Stomach (tissue), 9 donors: ENCODE data around the gene CTTNBP2. TPM values are rescaled to one million over a fixed set of nuclear protein-coding genes. Genes with fewer than 3 reads are reported as not detected.
A peak's percentile ranks its signal among the peaks of the same experiment; 100 is the strongest.

Source experiments
- DNase-seq, 2 donors: peaks; one replicate each; pipeline versions ENCODE4 v3.0.0 to v3.0.0-alpha.2; 2013 to 2019
- H3K27ac ChIP-seq, 5 donors: fragments of 200-600 bp in 4 of 5; sonication (generic) in 4 of 5; one replicate each; pipeline ENCODE4 v1.5.1; 2013 to 2019; ENCODE audit warnings: mild to moderate bottlenecking in 1 of 5, moderate library complexity in 1 of 5
- H3K27me3 ChIP-seq, 3 donors: fragments of 200-600 bp; sonication (generic); one replicate each; pipeline ENCODE4 v1.5.1; 2017 to 2019; ENCODE audit warnings: mixed run types in 1 of 3
- H3K36me3 ChIP-seq, 4 donors: fragments of 200-600 bp; sonication (generic); 1 replicate in 3 of 4; 2 replicates in 1 of 4; pipeline ENCODE4 v1.5.1; 2016 to 2019
- H3K4me1 ChIP-seq, 4 donors: fragments of 200-600 bp; sonication (generic); one replicate each; pipeline ENCODE4 v1.5.1; 2016 to 2019
- H3K4me3 ChIP-seq, 4 donors: fragments of 200-600 bp; sonication (generic) in 3 of 4; one replicate each; pipeline ENCODE4 v1.5.1; 2016 to 2019; ENCODE audit warnings: mild to moderate bottlenecking in 1 of 4
- H3K9me3 ChIP-seq, 4 donors: fragments of 200-600 bp; sonication (generic); one replicate each; pipeline ENCODE4 v1.5.1; 2016 to 2019
- CTCF ChIP-seq, 7 experiments: fragments of 450-650 bp in 4 of 7; fragments of 200-600 bp in 3 of 7; sonication (generic) in 3 of 7; IDR thresholded peaks; one replicate each; pipeline ENCODE4 v1.5.1; 2016 to 2019; ENCODE audit warnings: antibody characterized with exemption in 7 of 7, control low read depth in 2 of 7, mild to moderate bottlenecking in 1 of 7
- EP300 ChIP-seq: sonication (generic); formaldehyde crosslinking; IDR thresholded peaks from one replicate; pipeline ENCODE4 v1.6.1; 2017; ENCODE audit warnings: antibody characterized with exemption
- POLR2A ChIP-seq, 4 donors: fragments of 450-650 bp; IDR thresholded peaks; one replicate each; pipeline ENCODE4 v1.6.1; 2016; ENCODE audit warnings: antibody characterized with exemption in 4 of 4, control low read depth in 2 of 4, mild to moderate bottlenecking in 1 of 4, moderate library complexity in 1 of 4
- POLR2AphosphoS5 ChIP-seq, 3 donors: sonication (generic); formaldehyde crosslinking; IDR thresholded peaks; one replicate each; pipeline ENCODE4 v1.6.1; 2016; ENCODE audit warnings: antibody characterized with exemption in 3 of 3
- WGBS, 5 donors: extraction: QIAGEN DNeasy Blood & Tissue Kit in 3 of 5; methylation state at CpG; one replicate each; pipeline versions ENCODE4 v1.1.5 to v1.1.7; 2013 to 2018; 5-methylcytosine and 5-hydroxymethylcytosine counted together
- intact Hi-C: fragments of 100-400 bp; cut with DNase I; formaldehyde crosslinking; loops from one replicate; pipeline ENCODE4 v1.15.1; 2023; ENCODE audit warnings: low total_unique reads
- polyA plus RNA-seq, 3 donors: library from polyadenylated mRNA; stranded (reverse); fragments of 200-250 nt; gene quantifications; one replicate each; pipeline ENCODE4 v1.2.3, GENCODE V29; 2013
- total RNA-seq, 5 donors: library from RNA; depleted of rRNA; stranded (reverse); fragments of >200 nt; gene quantifications; one replicate each; pipeline versions ENCODE4 v1.1.0 to v1.2.3, GENCODE V29; 2014 to 2016
- donor health status: healthy with polysubstance abuse.
- donor health status: Bipolar disorder and iron deficiency.
- donor health status: healthy.

Gene CTTNBP2
- total and polyA plus RNA-seq, 8 donors = 0.62 to 56.4 (median 5.6) TPM

- TF ChIP-seq CTCF (IDR thresholded peaks at IDR 0.05) (no peak), POLR2A (IDR thresholded peaks at IDR 0.05) (no peak), EP300 (no peak), POLR2AphosphoS5 (IDR thresholded peaks at IDR 0.05) (no peak)
- Histone ChIP-seq H3K27me3 (no peaks in the 10 kb centered on the region), H3K4me1 (no peaks in the 10 kb centered on the region), H3K36me3 (peaks cover 0 to 18% (median 6%) of the 10 kb centered on the region in 4 donors), H3K4me3 (no peak overlapping the region), H3K9me3 (no peaks in the 10 kb centered on the region), H3K27ac (no peak overlapping the region)
- no peak for DNase-seq
- intact Hi-C loops = no loop called here
- WGBS, 5 donors = 75 to 80% (median 75%) methylated on average over 4 of the region's 4 CpGs
These were observed 134.2 kb downstream of the CTTNBP2 start for GRCh38 chr7:117739085-117739484.

- no peak for DNase-seq
- Histone ChIP-seq H3K27ac (no peak overlapping the region), H3K4me3 (no peak overlapping the region), H3K4me1 (no peaks in the 10 kb centered on the region), H3K36me3 (peaks cover 0 to 26% (median 5%) of the 10 kb centered on the region in 4 donors), H3K9me3 (no peaks in the 10 kb centered on the region), H3K27me3 (no peaks in the 10 kb centered on the region)
- TF ChIP-seq EP300 (no peak), POLR2AphosphoS5 (IDR thresholded peaks at IDR 0.05) (no peak), POLR2A (IDR thresholded peaks at IDR 0.05) (no peak), CTCF (IDR thresholded peaks at IDR 0.05) (no peak)
- WGBS, 5 donors = 86 to 94% (median 91%) methylated on average over 9 of the region's 9 CpGs
- intact Hi-C loops = no loop called here
These were observed 135.3 kb downstream of the CTTNBP2 start for GRCh38 chr7:117737926-117738325.

- H3K36me3 ChIP-seq = peaks cover 0 to 21% (median 4%) of the 10 kb centered on the region in 4 donors
- H3K4me1 ChIP-seq = no peaks in the 10 kb centered on the region
- peak in 1 of 2 donors; percentile 23 for DNase-seq
- H3K9me3 ChIP-seq = no peaks in the 10 kb centered on the region
- no peak overlapping the region for H3K27ac ChIP-seq
- intact Hi-C loops = no loop called here
- H3K4me3 ChIP-seq = no peak overlapping the region
- H3K27me3 ChIP-seq = no peaks in the 10 kb centered on the region
- WGBS, 5 donors = 58 to 68% (median 65%) methylated on average over 6 of the region's 6 CpGs
- no peak for TF ChIP-seq CTCF (IDR thresholded peaks at IDR 0.05)
- no peak for TF ChIP-seq POLR2A (IDR thresholded peaks at IDR 0.05)
- no peak for TF ChIP-seq EP300
- no peak for TF ChIP-seq POLR2AphosphoS5 (IDR thresholded peaks at IDR 0.05)
These were observed 141.8 kb downstream of the CTTNBP2 start for GRCh38 chr7:117731455-117731854.

GRCh38 chr7:117730390-117730789 lies 142.9 kb downstream of the CTTNBP2 start:
- no peaks in the 10 kb centered on the region for H3K27me3 ChIP-seq
- H3K36me3 ChIP-seq = peaks cover 0 to 21% (median 4%) of the 10 kb centered on the region in 4 donors
- H3K4me3 ChIP-seq = no peak overlapping the region
- no peaks in the 10 kb centered on the region for H3K4me1 ChIP-seq
- intact Hi-C loops = no loop called here
- WGBS, 5 donors = 77 to 88% (median 80%) methylated on average over 3 of the region's 3 CpGs
- no peak for TF ChIP-seq POLR2AphosphoS5 (IDR thresholded peaks at IDR 0.05)
- no peak for TF ChIP-seq CTCF (IDR thresholded peaks at IDR 0.05)
- TF ChIP-seq POLR2A (IDR thresholded peaks at IDR 0.05) = no peak
- TF ChIP-seq EP300 = no peak
- no peaks in the 10 kb centered on the region for H3K9me3 ChIP-seq
- no peak overlapping the region for H3K27ac ChIP-seq
- no peak for DNase-seq
